BJ (cell line): ENCODE results near the gene SLC2A5. TPM values are rescaled to one million over a fixed set of nuclear protein-coding genes. Genes with fewer than 3 reads are reported as not detected.

ENCODE experiments used
- CTCF ChIA-PET: fragments of 350-600 bp; formaldehyde crosslinking; extraction: SDS; loops from one replicate; lab custom pipeline; 2021; ENCODE audit warnings: antibody characterized with exemption, inconsistent platforms; lab: Yijun Ruan, JAX
- POLR2A ChIA-PET: fragments of 300-600 bp; sonication (Branson Sonifier 250); formaldehyde crosslinking; extraction: SDS; loops from one replicate; lab custom pipeline; 2021; ENCODE audit warnings: antibody characterized with exemption; lab: Charles Lee
- DNase-seq: peaks from one replicate; pipeline ENCODE4 v3.0.0-alpha.2; 2011; ENCODE audit warnings: low read depth
- H3K27me3 ChIP-seq: 2 replicates; pipeline ENCODE4 v1.6.0; 2011; ENCODE audit warnings: low read length; ENCODE audit not compliant: control insufficient read depth, insufficient read depth
- H3K36me3 ChIP-seq: 2 replicates; pipeline ENCODE4 v1.5.1; 2011; ENCODE audit warnings: low read length; ENCODE audit not compliant: control insufficient read depth, insufficient read depth
- H3K4me3 ChIP-seq: 2 replicates; pipeline ENCODE4 v1.5.1; 2011; ENCODE audit warnings: low read depth, mild to moderate bottlenecking, control low read depth, low read length
- CTCF ChIP-seq: IDR thresholded peaks from 2 replicates; pipeline ENCODE4 v1.5.1; 2011; ENCODE audit warnings: low read depth, mild to moderate bottlenecking, control low read depth, inconsistent platforms, low read length, moderate library complexity; ENCODE audit not compliant: insufficient read depth
- polyA plus RNA-seq: library from polyadenylated mRNA; depleted of rRNA; stranded (reverse); fragments of >200 nt; gene quantifications from 2 replicates; pipeline ENCODE4 v1.2.3, GENCODE V29; 2011

Gene SLC2A5
- polyA plus RNA-seq, 1 experiment = 0.16 TPM

GRCh38 chr1:9040659-9041030 lies 28.8 kb downstream of the SLC2A5 start:
- ChIA-PET POLR2A (interaction anchor here (0.6 kb wide), 1 partner anchor 57 kb away, joined by 3 read pairs; no protein-coding TSS in a partner anchor), CTCF (interaction anchor here (0.9 to 1.9 kb wide), 2 partner anchors 18 to 24 kb away, joined by 3 to 5 read pairs; no protein-coding TSS in a partner anchor)
- DNase-seq = no peak
- Histone ChIP-seq H3K4me3 (no peak overlapping the region), H3K36me3 (no peaks in the 10 kb centered on the region), H3K27me3 (peaks cover 17% of the 10 kb centered on the region)
- TF ChIP-seq CTCF = no peak

GRCh38 chr1:9039761-9040658 lies 29.4 kb downstream of the SLC2A5 start:
- DNase-seq = no peak
- Histone ChIP-seq H3K4me3 (no peak overlapping the region), H3K27me3 (peaks cover 17% of the 10 kb centered on the region), H3K36me3 (no peaks in the 10 kb centered on the region)
- ChIA-PET POLR2A (interaction anchor here (0.6 kb wide), 1 partner anchor 56 kb away, joined by 3 read pairs; no protein-coding TSS in a partner anchor), CTCF (interaction anchor here (0.9 to 1.9 kb wide), 4 partner anchors 18 to 191 kb away, joined by 3 to 5 read pairs (median 3); no protein-coding TSS in a partner anchor)
- TF ChIP-seq CTCF = no peak

DNA sequence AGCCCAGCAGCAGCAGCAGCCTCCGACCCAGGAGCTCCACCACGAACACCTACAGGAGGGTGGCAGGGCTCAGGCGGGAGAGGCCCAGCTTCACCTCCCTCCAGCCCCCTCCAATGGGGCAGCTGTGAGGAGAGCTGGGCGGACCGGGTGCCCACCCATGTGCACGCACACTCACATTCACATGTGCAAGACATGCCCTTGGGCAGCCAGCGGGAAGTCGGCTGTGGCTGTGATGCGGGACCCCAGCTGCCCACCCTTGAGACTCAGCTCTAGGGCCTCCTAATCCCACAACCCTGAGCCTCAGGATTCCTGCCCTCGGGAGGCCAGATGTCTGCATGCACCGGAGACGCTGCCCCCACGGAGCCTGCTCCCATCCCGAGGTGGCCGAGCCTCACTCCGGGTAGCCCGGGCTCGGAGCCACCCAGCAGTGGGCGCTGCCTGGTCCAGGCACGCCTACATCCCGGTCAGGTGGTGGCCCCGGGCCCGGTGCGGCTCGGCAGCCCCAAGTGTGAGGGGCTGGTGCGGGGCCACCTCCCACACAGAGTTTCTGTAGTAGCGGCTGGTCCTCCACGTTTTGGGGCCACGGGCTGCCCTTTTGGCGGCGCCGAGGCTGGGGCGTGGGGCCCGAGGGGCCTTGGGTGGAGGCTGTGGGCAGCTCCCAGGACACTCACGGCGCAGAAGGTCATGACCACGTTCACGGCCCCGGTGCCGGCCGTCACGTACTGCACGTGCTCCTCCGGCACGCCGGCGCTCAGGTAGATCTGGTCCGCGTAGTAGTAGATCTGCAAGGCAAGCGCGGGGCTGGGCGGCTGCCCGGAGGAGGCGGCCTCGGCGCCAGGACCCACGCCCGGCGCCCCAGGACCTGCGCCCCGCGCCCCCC lies 30.3 kb downstream of the SLC2A5 start:
- ChIA-PET CTCF (interaction anchor here (1.2 to 3.2 kb wide), 6 partner anchors 10 to 190 kb away, joined by 3 to 13 read pairs (median 4); no protein-coding TSS in a partner anchor), POLR2A (no interaction called here)
- peaks cover 17% of the 10 kb centered on the region for H3K27me3 ChIP-seq
- TF ChIP-seq CTCF = no peak
- H3K36me3 ChIP-seq = no peaks in the 10 kb centered on the region
- H3K4me3 ChIP-seq = no peak overlapping the region
- DNase-seq = no peak

DNA sequence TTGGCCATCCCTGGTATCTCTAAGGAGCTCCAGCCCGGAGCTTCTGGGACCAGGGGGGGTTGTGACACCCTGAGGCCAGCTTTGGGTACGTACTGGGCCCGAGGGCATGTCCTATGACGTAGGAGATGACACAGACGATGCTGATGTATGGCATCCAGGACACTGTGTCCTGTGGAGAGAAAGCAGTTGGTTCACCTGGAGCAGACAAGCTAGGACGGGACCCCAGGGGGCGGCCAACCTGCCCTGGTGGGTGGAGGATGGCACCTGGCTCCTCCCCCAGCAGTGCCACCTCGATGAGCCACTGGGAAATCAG lies 31.1 kb downstream of the SLC2A5 start:
- no peak for DNase-seq
- peaks cover 14% of the 10 kb centered on the region for H3K27me3 ChIP-seq
- H3K4me3 ChIP-seq = no peak overlapping the region
- TF ChIP-seq CTCF = no peak
- POLR2A ChIA-PET = interaction anchor here (0.6 kb wide), 1 partner anchor 97 kb away, joined by 3 read pairs; no protein-coding TSS in a partner anchor
- H3K36me3 ChIP-seq = no peaks in the 10 kb centered on the region
- CTCF ChIA-PET = interaction anchor here (1.3 to 3.2 kb wide), 4 partner anchors 9 to 63 kb away, joined by 3 to 13 read pairs (median 4); no protein-coding TSS in a partner anchor
